Dendritic cell treated with granulocyte-macrophage colony-stimulating factor and Interleukin-4, amounts not matched to agents 40 ng/mL and 50 ng/mL, for 4 days (primary cell): ENCODE measurements around the gene EYS.
"Not testable (repeated sequence)": the region's sequence is repeated elsewhere in the genome, so short reads cannot be mapped to it uniquely, and the experiment has no call there.

ENCODE experiments used
- H3K27ac Mint-ChIP-seq: one replicate; pipeline ENCODE4 v1.8.0; 2022; ENCODE audit warnings: mild to moderate bottlenecking, mixed read lengths
- H3K27me3 Mint-ChIP-seq: one replicate; pipeline ENCODE4 v1.8.0; 2022; ENCODE audit warnings: mild to moderate bottlenecking, mixed read lengths
- H3K36me3 Mint-ChIP-seq: one replicate; pipeline ENCODE4 v1.8.0; 2022; ENCODE audit warnings: low read depth, mixed read lengths
- H3K4me1 Mint-ChIP-seq: one replicate; pipeline ENCODE4 v1.8.0; 2022; ENCODE audit warnings: low read depth, mixed read lengths
- H3K4me3 Mint-ChIP-seq: one replicate; pipeline ENCODE4 v1.8.0; 2022; ENCODE audit warnings: mild to moderate bottlenecking, moderate library complexity, mixed read lengths
- H3K9me3 Mint-ChIP-seq: one replicate; pipeline ENCODE4 v1.8.0; 2022; ENCODE audit warnings: mixed read lengths
- intact Hi-C: fragments of 100-400 bp; cut with micrococcal nuclease; formaldehyde crosslinking; loops from one replicate; pipeline ENCODE4 v1.15.0; 2022

The EYS gene

DNA sequence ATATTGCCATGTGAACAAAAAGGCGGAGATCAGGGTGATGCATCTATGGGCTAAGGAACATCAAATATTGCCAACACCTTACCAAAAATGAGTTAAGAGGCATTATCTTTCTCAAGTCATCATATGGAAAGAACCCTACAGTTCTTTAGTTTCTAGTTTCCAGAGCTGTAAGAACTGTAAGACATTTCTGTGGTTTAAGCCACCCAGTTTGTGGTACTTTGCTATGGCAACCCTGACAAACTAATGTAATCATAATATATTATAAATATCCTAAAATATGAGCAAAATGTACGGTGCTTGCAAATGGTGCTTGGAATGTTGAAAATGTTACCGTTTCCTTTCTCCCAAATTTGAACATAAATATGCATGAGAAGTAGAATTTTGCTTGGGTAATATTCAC, 1721.8 kb downstream of the EYS start:
- intact Hi-C loops = no loop called here
- Mint-ChIP-seq H3K9me3 (no peaks in the 10 kb centered on the region), H3K27me3 (no peaks in the 10 kb centered on the region), H3K36me3 (no peaks in the 10 kb centered on the region), H3K4me1 (no peaks in the 10 kb centered on the region), H3K27ac (no peak overlapping the region), H3K4me3 (no peak overlapping the region)

GRCh38 chr6:63975699-63976098, 1731.3 kb downstream of the EYS start:
- intact Hi-C loops = no loop called here
- H3K4me3 Mint-ChIP-seq = no peak overlapping the region
- H3K27me3 Mint-ChIP-seq = no peaks in the 10 kb centered on the region
- H3K9me3 Mint-ChIP-seq = no peaks in the 10 kb centered on the region
- H3K27ac Mint-ChIP-seq = no peak overlapping the region
- H3K4me1 Mint-ChIP-seq = no peaks in the 10 kb centered on the region
- no peaks in the 10 kb centered on the region for H3K36me3 Mint-ChIP-seq

GRCh38 chr6:63968650-63969049, 1738.4 kb downstream of the EYS start:
- H3K27me3 Mint-ChIP-seq = no peaks in the 10 kb centered on the region
- intact Hi-C loops = no loop called here

GRCh38 chr6:63964366-63964765, 1742.7 kb downstream of the EYS start:
- no peaks in the 10 kb centered on the region for H3K4me1 Mint-ChIP-seq
- no peak overlapping the region for H3K4me3 Mint-ChIP-seq
- intact Hi-C loops = no loop called here
- H3K27me3 Mint-ChIP-seq = no peaks in the 10 kb centered on the region
- H3K36me3 Mint-ChIP-seq = no peaks in the 10 kb centered on the region
- peaks cover 9% of the 10 kb centered on the region for H3K9me3 Mint-ChIP-seq
- no peak overlapping the region for H3K27ac Mint-ChIP-seq

More at GRCh38 chr6:63968650-63969049, 1738.4 kb downstream of the EYS start:
- Mint-ChIP-seq H3K4me1 (no peaks in the 10 kb centered on the region), H3K27ac (no peak overlapping the region), H3K9me3 (no peaks in the 10 kb centered on the region), H3K36me3 (no peaks in the 10 kb centered on the region), H3K4me3 (no peak overlapping the region)

GRCh38 chr6:63963769-63964315, 1743.2 kb downstream of the EYS start:
- H3K36me3 Mint-ChIP-seq = no peaks in the 10 kb centered on the region
- intact Hi-C loops = no loop called here
- H3K27ac Mint-ChIP-seq = no peak overlapping the region
- H3K4me1 Mint-ChIP-seq = no peaks in the 10 kb centered on the region
- H3K27me3 Mint-ChIP-seq = no peaks in the 10 kb centered on the region
- H3K4me3 Mint-ChIP-seq = no peak overlapping the region
- peaks cover 9% of the 10 kb centered on the region for H3K9me3 Mint-ChIP-seq

DNA sequence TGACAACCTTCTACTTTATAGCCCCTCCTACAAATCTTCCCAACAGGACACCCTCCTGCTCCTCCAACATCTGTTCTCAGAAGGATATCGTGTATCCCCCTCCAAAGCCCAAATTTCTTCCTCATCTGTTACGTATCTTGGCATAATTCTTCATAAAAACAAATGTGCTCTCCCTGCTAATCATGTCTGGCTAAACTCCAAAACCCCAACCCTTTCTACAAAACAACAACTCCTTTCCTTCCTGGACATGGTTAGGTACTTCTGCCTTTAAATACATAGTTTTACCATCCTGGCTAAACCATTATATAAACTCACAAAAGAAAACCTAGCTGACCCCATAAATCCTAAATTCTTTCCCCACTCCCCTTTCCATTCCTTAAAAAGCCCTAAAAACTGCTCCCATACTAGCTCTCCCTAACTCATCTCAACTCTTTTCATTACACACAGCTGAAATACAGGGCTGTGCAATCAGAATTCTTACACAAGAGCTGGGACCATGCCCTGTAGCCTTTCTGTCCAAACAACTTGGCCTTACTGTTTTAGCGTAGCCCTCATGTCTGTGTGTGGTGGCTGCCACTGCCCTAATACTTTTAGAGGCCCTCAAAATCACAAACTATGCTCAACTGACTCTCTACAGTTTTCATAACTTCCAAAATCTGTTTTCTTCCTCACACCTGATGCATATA, 1753.5 kb downstream of the EYS start:
- H3K36me3 Mint-ChIP-seq, H3K27ac Mint-ChIP-seq, H3K4me1 Mint-ChIP-seq, H3K4me3 Mint-ChIP-seq, intact Hi-C loops, H3K9me3 Mint-ChIP-seq, H3K27me3 Mint-ChIP-seq: not testable (repeated sequence)

DNA sequence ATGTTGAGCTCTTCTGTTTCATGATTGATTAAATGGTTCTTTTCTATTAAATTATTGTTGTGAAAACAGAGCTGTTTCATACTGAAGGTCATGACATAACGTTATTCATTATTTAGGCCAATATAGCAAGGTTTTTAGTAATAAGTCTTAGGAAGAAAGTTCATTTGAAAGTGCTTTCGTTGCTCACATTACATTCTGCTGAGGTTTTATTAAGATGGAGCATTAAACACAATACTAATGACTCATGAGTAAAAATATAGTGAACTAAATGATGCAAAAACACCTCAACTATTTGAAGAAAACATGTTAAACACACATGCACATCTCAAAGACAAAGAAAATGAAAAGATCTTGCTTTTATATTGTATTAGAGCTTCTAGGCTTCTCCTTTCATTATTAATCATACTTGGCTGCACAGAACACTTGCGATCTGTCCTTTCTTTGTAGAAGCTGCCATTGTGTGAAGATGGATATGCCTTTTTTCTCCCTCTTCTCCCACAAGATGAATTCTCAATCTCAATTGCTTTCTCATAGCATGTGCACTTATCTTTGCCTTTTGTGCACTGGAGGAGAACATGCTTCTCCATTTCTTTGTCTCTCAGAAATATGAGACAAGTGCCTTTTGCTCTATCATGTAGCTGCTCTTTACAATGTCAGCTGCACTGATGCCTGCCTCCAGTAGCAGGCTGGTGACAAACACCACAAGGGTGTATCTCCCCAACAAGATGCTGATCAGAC, 1759.1 kb downstream of the EYS start:
- Mint-ChIP-seq H3K9me3 (peaks cover 8% of the 10 kb centered on the region), H3K4me1 (no peaks in the 10 kb centered on the region), H3K27me3 (no peaks in the 10 kb centered on the region), H3K4me3 (no peak overlapping the region), H3K36me3 (no peaks in the 10 kb centered on the region), H3K27ac (no peak overlapping the region)
- intact Hi-C loops = no loop called here

- H3K27me3 Mint-ChIP-seq = no peaks in the 10 kb centered on the region
- no peak overlapping the region for H3K4me3 Mint-ChIP-seq
- H3K9me3 Mint-ChIP-seq = peaks cover 8% of the 10 kb centered on the region
- no peaks in the 10 kb centered on the region for H3K36me3 Mint-ChIP-seq
- peaks cover 13% of the 10 kb centered on the region for H3K4me1 Mint-ChIP-seq
- intact Hi-C loops = no loop called here
- no peak overlapping the region for H3K27ac Mint-ChIP-seq
Measured at GRCh38 chr6:63945987-63946386, 1761.0 kb downstream of the EYS start.

- H3K27ac Mint-ChIP-seq = no peak overlapping the region
- H3K4me1 Mint-ChIP-seq = peaks cover 13% of the 10 kb centered on the region
- no peaks in the 10 kb centered on the region for H3K36me3 Mint-ChIP-seq
- H3K27me3 Mint-ChIP-seq = no peaks in the 10 kb centered on the region
- intact Hi-C loops = no loop called here
- H3K4me3 Mint-ChIP-seq = no peak overlapping the region
- H3K9me3 Mint-ChIP-seq = peaks cover 8% of the 10 kb centered on the region
Measured at GRCh38 chr6:63943826-63944225, 1763.2 kb downstream of the EYS start.

DNA sequence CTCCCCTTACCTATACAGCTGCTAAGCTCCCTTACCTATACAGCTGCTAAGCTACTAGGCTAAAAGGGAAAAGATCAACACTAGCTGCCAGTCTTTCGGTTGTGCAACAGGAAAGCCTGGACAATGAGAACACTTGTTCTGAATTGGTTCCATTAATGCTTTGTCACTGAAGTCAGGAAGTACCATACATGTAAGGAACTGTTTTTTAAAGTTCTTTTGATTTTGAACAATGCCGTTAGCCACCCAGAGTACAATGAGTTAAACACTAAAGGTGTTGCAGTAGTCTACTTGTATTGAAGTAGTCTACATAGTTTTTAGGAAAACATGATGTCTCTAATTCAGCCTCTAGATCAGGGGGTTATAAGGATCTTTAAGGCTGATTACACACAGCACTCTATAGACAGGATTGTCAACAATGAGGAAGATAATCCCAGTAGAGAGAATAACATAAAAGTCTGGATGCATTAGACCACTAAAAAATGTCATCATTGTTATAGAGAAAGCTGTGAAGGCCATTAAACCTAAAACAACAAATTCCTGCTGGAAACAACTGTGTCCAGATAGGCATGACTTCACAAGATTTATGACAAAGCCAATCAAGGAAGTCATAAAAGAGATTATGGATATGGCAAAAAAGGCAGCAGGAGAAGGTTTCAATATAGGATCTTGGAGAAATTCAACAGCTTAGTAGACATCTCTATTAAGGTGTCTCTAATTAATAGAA, 1765.1 kb downstream of the EYS start:
- peaks cover 8% of the 10 kb centered on the region for H3K9me3 Mint-ChIP-seq
- H3K4me3 Mint-ChIP-seq = no peak overlapping the region
- H3K4me1 Mint-ChIP-seq = peaks cover 13% of the 10 kb centered on the region
- no peak overlapping the region for H3K27ac Mint-ChIP-seq
- H3K36me3 Mint-ChIP-seq = no peaks in the 10 kb centered on the region
- intact Hi-C loops = no loop called here
- H3K27me3 Mint-ChIP-seq = no peaks in the 10 kb centered on the region

GRCh38 chr6:63940056-63940455, 1767.0 kb downstream of the EYS start:
- Mint-ChIP-seq H3K27ac (no peak overlapping the region), H3K27me3 (no peaks in the 10 kb centered on the region), H3K4me1 (peaks cover 13% of the 10 kb centered on the region), H3K36me3 (no peaks in the 10 kb centered on the region), H3K4me3 (no peak overlapping the region), H3K9me3 (peaks cover 5% of the 10 kb centered on the region)
- intact Hi-C loops = no loop called here

DNA sequence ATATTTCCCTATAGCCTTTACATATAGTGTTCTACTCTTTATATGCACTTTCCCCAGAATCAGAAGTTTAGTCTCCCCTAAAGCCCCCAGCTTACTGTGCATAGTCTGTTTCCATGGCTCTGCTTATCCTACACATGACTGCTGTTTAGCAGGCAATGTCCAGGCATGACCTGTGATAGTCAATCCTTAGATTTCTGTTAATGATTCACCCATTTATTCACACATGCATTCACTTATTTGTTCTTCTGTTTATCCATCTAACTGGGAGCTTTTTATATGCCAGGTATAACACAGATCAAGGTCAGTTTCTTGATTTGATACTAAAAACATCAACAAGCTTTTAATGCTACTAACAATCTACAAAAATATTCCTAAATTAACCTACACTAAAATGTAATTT, 1770.6 kb downstream of the EYS start:
- intact Hi-C loops = no loop called here
- no peaks in the 10 kb centered on the region for H3K9me3 Mint-ChIP-seq

DNA sequence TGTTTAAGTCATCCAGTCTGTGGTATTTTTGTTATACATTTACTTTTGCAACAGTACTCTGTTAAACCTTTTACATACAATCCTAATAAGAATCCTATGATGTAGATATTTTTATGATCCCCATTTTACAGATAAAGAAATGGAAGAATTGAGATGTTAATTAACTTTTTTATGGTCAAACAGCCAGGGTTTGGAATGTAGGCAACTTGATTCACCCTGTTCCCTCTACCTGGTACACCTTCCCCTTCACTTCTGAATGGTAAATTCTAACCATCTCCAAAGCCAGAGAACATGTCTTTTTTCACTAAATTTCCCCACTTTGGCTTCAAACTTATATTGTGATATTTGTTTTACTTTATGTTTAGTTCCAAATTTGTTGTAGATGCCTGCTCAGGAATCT, 1771.3 kb downstream of the EYS start:
- Mint-ChIP-seq H3K4me1 (no peaks in the 10 kb centered on the region), H3K4me3 (no peak overlapping the region), H3K27me3 (no peaks in the 10 kb centered on the region), H3K9me3 (no peaks in the 10 kb centered on the region), H3K36me3 (no peaks in the 10 kb centered on the region), H3K27ac (no peak overlapping the region)
- intact Hi-C loops = no loop called here

More for the DNA sequence above, 1770.6 kb downstream of the EYS start:
- Mint-ChIP-seq H3K4me1 (no peaks in the 10 kb centered on the region), H3K27ac (no peak overlapping the region), H3K4me3 (no peak overlapping the region), H3K36me3 (no peaks in the 10 kb centered on the region), H3K27me3 (no peaks in the 10 kb centered on the region)

DNA sequence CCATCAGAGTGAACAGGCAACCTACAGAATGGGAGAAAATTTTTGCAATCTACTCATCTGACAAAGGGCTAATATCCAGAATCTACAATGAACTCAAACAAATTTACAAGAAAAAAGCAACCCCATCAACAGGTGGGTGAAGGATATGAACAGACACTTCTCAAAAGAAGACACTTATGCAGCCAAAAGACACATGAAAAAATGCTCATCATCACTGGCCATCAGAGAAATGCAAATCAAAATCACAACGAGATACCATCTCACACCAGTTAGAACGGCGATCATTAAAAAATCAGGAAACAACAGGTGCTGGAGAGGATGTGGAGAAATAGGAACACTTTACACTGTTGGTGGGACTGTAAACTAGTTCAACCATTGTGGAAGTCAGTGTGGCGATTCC, 1773.1 kb downstream of the EYS start:
- H3K27ac Mint-ChIP-seq, H3K9me3 Mint-ChIP-seq, H3K4me3 Mint-ChIP-seq, H3K4me1 Mint-ChIP-seq, H3K36me3 Mint-ChIP-seq, H3K27me3 Mint-ChIP-seq, intact Hi-C loops: not testable (repeated sequence)
